ENCODE measurements around the gene FRS2.

Gene FRS2

DNA sequence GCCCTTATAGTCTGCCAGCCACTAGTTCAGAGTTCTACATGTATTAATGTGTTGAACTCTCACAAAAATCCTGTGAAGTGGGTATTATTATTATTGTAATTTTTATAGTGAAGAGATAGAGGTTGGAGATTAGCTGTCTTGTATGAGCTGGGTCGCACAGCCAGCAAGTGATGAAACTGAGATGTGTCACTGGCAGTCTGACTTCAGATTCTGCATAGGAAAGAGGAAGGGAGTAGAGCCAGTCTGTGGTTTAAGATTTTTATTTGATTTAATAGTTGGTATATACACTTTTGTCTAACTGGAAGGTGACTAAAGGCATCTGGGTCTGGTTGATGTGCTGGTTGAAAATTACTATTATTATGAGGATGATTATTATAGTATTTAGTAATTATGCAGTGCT is 5.8 kb upstream of the FRS2 start:
- Histone ChIP-seq H3K4me3 (no peak overlapping the region), H3K27ac (no peak overlapping the region)
- DNase-seq (ENCODE audit: low spot score), result no peak
- TF ChIP-seq, protein P1, sequence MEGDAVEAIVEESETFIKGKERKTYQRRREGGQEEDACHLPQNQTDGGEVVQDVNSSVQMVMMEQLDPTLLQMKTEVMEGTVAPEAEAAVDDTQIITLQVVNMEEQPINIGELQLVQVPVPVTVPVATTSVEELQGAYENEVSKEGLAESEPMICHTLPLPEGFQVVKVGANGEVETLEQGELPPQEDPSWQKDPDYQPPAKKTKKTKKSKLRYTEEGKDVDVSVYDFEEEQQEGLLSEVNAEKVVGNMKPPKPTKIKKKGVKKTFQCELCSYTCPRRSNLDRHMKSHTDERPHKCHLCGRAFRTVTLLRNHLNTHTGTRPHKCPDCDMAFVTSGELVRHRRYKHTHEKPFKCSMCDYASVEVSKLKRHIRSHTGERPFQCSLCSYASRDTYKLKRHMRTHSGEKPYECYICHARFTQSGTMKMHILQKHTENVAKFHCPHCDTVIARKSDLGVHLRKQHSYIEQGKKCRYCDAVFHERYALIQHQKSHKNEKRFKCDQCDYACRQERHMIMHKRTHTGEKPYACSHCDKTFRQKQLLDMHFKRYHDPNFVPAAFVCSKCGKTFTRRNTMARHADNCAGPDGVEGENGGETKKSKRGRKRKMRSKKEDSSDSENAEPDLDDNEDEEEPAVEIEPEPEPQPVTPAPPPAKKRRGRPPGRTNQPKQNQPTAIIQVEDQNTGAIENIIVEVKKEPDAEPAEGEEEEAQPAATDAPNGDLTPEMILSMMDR (IDR thresholded peaks at IDR 0.05), result no peak

DNA sequence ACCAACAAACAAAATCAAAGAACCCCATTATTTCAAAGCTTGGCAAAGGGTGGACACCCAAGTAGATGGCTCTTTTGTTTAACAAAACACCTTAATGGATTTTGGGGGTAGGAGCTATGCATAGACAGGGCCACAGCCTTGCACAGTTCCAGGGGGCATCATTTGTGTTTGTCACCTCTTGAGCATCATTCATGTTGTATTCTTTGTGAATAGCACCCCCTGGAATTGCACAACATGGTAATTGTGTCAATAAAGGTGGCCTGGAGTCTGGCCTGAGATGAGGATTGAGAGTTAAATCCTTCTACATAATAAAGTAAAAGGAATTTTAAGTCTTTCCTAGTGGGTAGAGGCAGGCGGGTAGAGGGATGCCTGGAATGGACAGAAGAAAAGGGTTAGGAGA is 3.3 kb upstream of the FRS2 start:
- no peak for DNase-seq (ENCODE audit: low spot score)
- no peak overlapping the region for H3K27ac ChIP-seq

DNA sequence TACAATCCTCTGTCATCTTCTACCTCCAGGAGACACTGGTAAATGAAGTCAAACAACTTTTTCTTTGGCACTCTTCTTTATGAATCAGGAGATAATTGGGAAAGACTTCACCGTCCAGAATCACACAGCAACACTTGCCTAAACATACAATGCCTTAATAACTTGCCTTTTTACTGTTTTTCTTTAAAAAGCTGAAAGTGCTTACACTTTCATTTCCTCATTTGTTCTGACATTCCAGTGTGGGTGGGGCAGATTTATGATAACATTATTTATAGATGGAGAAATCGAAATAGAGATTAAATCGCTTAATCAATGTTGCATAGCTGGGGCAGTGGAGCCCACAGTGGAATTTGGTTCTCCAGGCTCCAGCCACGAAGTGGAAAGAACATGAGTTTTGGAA is 2.8 kb upstream of the FRS2 start:
- TF ChIP-seq, protein P1 (IDR thresholded peaks at IDR 0.05), result no peak
- no peak overlapping the region for H3K4me3 ChIP-seq
- H3K27ac ChIP-seq, result no peak overlapping the region
- no peak for DNase-seq (ENCODE audit: low spot score)

More for the DNA sequence above, 3.3 kb upstream of the FRS2 start:
- H3K4me3 ChIP-seq, result no peak overlapping the region
- TF ChIP-seq, protein P1 (IDR thresholded peaks at IDR 0.05), result no peak

DNA sequence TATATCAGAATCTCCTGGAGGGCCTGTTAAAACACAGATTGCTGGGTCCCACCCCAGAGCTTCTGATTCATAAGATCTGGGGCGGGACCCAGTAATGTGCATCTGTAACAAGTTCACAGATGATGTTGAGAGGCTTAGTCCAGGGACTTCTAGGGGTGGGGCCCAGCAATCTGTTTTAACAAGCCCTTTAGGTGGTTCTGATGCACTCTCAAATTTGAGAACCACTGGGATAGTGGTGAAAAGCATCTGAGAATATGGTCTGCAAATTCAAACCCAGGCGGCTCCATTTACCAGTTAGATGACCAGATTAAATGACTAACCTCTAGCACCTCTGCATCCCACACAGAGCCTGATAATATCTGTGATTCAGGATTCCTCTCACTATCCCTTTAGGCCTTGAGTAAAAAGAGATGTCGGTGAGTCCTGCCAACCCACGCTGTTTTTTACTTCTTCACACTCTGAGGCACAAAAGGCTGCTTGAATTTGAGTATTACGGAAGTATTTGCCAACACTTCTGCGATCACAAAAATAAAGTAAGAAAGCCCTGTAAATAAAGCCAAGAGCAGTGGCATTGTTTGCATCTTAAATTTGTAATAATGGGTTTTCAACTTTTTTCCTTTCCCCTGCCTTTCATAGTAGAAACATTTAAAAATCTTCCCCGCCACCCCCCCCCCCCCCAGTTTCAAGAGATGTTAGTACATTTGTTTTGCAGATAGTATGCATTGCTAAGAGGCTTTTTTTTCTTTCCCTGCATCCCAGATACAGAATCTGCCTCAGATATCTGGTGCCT is 1.8 kb upstream of the FRS2 start:
- no peak overlapping the region for H3K27ac ChIP-seq
- DNase-seq (ENCODE audit: low spot score), result no peak
- TF ChIP-seq, protein P1 (IDR thresholded peaks at IDR 0.05), result no peak
- no peak overlapping the region for H3K4me3 ChIP-seq

DNA sequence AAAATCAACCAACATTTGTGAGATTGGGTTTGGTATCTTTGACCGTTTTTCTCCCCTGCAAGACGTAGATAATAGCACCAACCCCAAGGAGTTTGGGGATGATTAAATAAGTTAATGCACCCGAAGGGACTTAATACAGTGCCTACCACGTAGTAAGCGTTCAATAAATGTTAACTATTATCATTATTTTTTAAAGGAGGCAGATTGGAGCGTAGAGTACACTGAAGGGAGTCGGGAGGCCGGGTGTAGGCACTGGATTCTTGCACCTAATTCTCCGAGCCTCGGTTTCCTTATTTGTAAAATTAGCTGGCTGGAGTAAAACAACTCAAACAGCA is 367 bp upstream of the FRS2 start:
- H3K27ac ChIP-seq, result peak overlapping the region; percentile 79 to 98
- DNase-seq (ENCODE audit: low spot score), result no peak
- H3K4me3 ChIP-seq, result peak overlapping the region; percentile 100
- TF ChIP-seq, protein P1 (IDR thresholded peaks at IDR 0.05), result no peak

DNA sequence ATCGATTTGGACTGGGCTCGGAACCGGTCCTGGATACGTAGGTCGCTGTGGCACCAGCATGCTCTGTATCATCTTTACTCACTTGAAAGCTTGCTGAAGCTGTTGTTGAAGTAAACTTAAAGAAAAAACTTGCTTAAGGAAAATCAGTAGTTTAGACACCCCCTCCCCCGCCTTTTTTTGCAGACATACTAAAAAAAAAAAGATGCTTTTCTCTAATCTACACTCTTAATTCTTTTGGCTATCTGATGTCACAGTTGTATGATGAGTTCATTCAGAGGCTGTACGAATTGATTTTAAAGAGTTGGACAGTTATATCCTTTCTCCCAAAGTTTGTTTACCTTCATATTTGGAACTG is 865 bp downstream of the FRS2 start:
- DNase-seq (ENCODE audit: low spot score), result no peak
- TF ChIP-seq, protein P1 (IDR thresholded peaks at IDR 0.05), result no peak
- peak overlapping the region; percentile 100 for H3K4me3 ChIP-seq
- peak overlapping the region; percentile 79 to 98 for H3K27ac ChIP-seq

GRCh38 chr12:69471667-69472385 is 1.6 kb downstream of the FRS2 start:
- TF ChIP-seq, protein P1 (IDR thresholded peaks at IDR 0.05), result no peak
- DNase-seq (ENCODE audit: low spot score), result no peak
- peak overlapping the region; percentile 100 for H3K4me3 ChIP-seq
- no peak overlapping the region for H3K27ac ChIP-seq

Measured in coronary artery (tissue), 2 donors.